ENCODE data around the gene OSBPL5.

DNA sequence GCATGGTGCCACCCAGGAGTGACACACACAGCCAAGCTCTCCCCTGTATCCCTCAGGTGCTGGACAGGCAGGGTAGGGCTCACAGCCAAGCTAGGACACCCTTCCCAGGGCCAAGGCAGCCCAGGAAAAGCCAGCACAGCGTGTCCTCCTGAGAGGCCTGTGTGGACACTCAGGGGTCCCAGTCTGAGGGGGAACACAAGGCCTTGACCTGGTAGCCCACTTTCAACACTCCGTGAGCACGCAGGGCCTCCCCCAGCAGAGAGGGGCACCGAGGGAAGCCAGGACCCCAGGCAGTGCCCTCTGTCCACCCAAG is 24.9 kb downstream of the OSBPL5 start:
- TF ChIP-seq, protein P1, sequence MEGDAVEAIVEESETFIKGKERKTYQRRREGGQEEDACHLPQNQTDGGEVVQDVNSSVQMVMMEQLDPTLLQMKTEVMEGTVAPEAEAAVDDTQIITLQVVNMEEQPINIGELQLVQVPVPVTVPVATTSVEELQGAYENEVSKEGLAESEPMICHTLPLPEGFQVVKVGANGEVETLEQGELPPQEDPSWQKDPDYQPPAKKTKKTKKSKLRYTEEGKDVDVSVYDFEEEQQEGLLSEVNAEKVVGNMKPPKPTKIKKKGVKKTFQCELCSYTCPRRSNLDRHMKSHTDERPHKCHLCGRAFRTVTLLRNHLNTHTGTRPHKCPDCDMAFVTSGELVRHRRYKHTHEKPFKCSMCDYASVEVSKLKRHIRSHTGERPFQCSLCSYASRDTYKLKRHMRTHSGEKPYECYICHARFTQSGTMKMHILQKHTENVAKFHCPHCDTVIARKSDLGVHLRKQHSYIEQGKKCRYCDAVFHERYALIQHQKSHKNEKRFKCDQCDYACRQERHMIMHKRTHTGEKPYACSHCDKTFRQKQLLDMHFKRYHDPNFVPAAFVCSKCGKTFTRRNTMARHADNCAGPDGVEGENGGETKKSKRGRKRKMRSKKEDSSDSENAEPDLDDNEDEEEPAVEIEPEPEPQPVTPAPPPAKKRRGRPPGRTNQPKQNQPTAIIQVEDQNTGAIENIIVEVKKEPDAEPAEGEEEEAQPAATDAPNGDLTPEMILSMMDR (conservative IDR thresholded peaks at IDR 0.05; ENCODE audit: low read depth, low read length): no peak
- no peak for TF ChIP-seq EZH2 (IDR thresholded peaks at IDR 0.05; ENCODE audit: borderline replicate concordance, low read depth, low read length, poor library complexity, severe bottlenecking)
